ENCODE measurements around the gene ST8SIA4. TPM values are rescaled to one million over a fixed set of nuclear protein-coding genes. Genes with fewer than 3 reads are reported as not detected.

The ST8SIA4 gene
- total and polyA plus RNA-seq, 10 of the 15 experiments (the other 5 are each of a cell fraction or from before 2014, with no cell fraction given): 4.4 to 30.9 (median 19.5) TPM

- ChIA-PET POLR2A (no interaction called here), SMC1A (ENCODE audit: uncharacterized antibody, unreplicated experiment) (interaction anchor here (0.8 to 13.2 kb wide), 6 partner anchors 8 to 67 kb away, joined by 3 to 303 read pairs (median 104); partner anchors contain the start of gene ST8SIA4), RAD21 (ENCODE audit: unreplicated experiment) (interaction anchor here (9.7 kb wide), 1 partner anchor 65 kb away, joined by 289 read pairs; the partner anchor contains the start of gene ST8SIA4), CTCF (interaction anchor here (0.6 to 1.9 kb wide), 3 partner anchors 57 to 211 kb away, joined by 4 to 6 read pairs (median 4); no protein-coding TSS in a partner anchor)
- Histone ChIP-seq H4K20me1 (ENCODE audit: control insufficient read depth, insufficient read depth) (no peaks in the 10 kb centered on the region), H3K36me3 (ENCODE audit: control insufficient read depth in 2 of 2, insufficient read depth in 2 of 2, low read length in 1 of 2) (0 out of 4 replicates have a peak, but pooled peaks cover 0 to 2% of the 10 kb centered on the region in 2 experiments), H3K9me3 (replicated peaks; ENCODE audit: control insufficient read depth, insufficient read depth, low read length) (peaks cover 14% of the 10 kb centered on the region), H3K79me2 (ENCODE audit: control insufficient read depth, insufficient read depth, low read length) (peaks cover 12% of the 10 kb centered on the region), H3K4me2 (ENCODE audit: control insufficient read depth, insufficient read depth) (no peak overlapping the region), H3K4me1 (ENCODE audit: control insufficient read depth, insufficient read depth, low read length) (peaks cover 13% of the 10 kb centered on the region; the same call in 1 of the 2 replicates), H3K4me3 (no peak overlapping the region), H3K27ac (ENCODE audit: control insufficient read depth, insufficient read depth) (no peak overlapping the region), H3K9ac (ENCODE audit: control insufficient read depth, insufficient read depth, low read length) (no peak overlapping the region), H2AFZ (ENCODE audit: control insufficient read depth, low read depth, low read length) (no peak overlapping the region), H3K27me3 (replicated peaks in 1 of 2; ENCODE audit: control insufficient read depth in 2 of 2, insufficient read depth in 2 of 2, low read length in 1 of 2) (no peaks in the 10 kb centered on the region)
- BruUV-seq (replicated peaks): no TSS peak
- intact Hi-C loops (cut with micrococcal nuclease; ENCODE audit: unreplicated experiment) (no loop called here), in situ Hi-C loops (cut with MboI) (no loop called here)
- FAIRE-seq (no peak), DNase-seq (ENCODE audit: low read depth, low spot score) (no peak), ATAC-seq (no peak)
- TF ChIP-seq LARP7 (IDR thresholded peaks at IDR 0.05) (no peak), ZNF207 (IDR thresholded peaks at IDR 0.05; ENCODE audit: borderline replicate concordance) (no peak), WRNIP1 (IDR thresholded peaks at IDR 0.05; ENCODE audit: borderline replicate concordance, low read depth, low read length) (no peak), TCF3 (IDR thresholded peaks at IDR 0.05; ENCODE audit: borderline replicate concordance, insufficient read depth, low read depth, low read length) (no peak), CBX5 (IDR thresholded peaks at IDR 0.05; ENCODE audit: low read depth) (no peak), CEBPZ (IDR thresholded peaks at IDR 0.05; ENCODE audit: low read depth, low read length) (no peak), ESRRA (IDR thresholded peaks at IDR 0.05; ENCODE audit: low read length) (no peak), MYB (IDR thresholded peaks at IDR 0.05; ENCODE audit: borderline replicate concordance, low read depth, low read length) (no peak), CREM (IDR thresholded peaks at IDR 0.05; ENCODE audit: low read depth) (no peak), CBFB (IDR thresholded peaks at IDR 0.05; ENCODE audit: low read depth) (no peak), E2F8 (IDR thresholded peaks at IDR 0.05; ENCODE audit: low read depth, partially characterized antibody) (no peak)
- WGBS (ENCODE audit: insufficient coverage, insufficient replicate concordance, low lambda C conversion rate, missing lambda C conversion rate): 92% methylated on average over 2 of the region's 2 CpGs
Measured at GRCh38 chr5:100834519-100834918, 68.6 kb downstream of the ST8SIA4 start.

Data from GM12878 (cell line).